ENCODE measurements around the gene SH3TC2.

GRCh38 chr5:149073213-149073612 is 10.4 kb upstream of the SH3TC2 start:
- TF ChIP-seq CTCF (conservative IDR thresholded peaks at IDR 0.05) = no peak
- TF ChIP-seq ZFX (IDR thresholded peaks at IDR 0.05) = no peak

All from C4-2B (cell line).